HepG2 (cell line): Measurements from ENCODE around the gene KCNQ2. TPM values are rescaled to one million over a fixed set of nuclear protein-coding genes. Genes with fewer than 3 reads are reported as not detected.

Experiments
- CREM ChIP-seq, 2 experiments: sonication (generic) in 1 of 2; formaldehyde crosslinking in 1 of 2; IDR thresholded peaks; 2 replicates each; pipeline versions ENCODE4 v1.4.0 to v1.6.1; 2016 to 2020; ENCODE audit warnings: antibody characterized with exemption in 1 of 2, mild to moderate bottlenecking in 1 of 2, missing genetic modification reagents in 1 of 2
- CTCF ChIP-seq: sonication (generic); formaldehyde crosslinking; IDR thresholded peaks from 2 replicates; pipeline ENCODE4 v1.5.0; 2020; ENCODE audit warnings: mild to moderate bottlenecking, missing genetic modification reagents, moderate library complexity
- GPBP1L1 ChIP-seq: sonication (generic); formaldehyde crosslinking; IDR thresholded peaks from 2 replicates; pipeline ENCODE4 v1.5.0; 2020; ENCODE audit warnings: mild to moderate bottlenecking, missing genetic modification reagents
- HMGXB3 ChIP-seq: sonication (generic); formaldehyde crosslinking; IDR thresholded peaks from 2 replicates; pipeline ENCODE4 v1.4.0; 2020; ENCODE audit warnings: missing genetic modification reagents, borderline replicate concordance
- HNF4G ChIP-seq, 2 experiments: sonication (generic) in 1 of 2; formaldehyde crosslinking in 1 of 2; IDR thresholded peaks; 2 replicates each; pipeline versions ENCODE4 v1.4.0 to v1.6.1; 2011 to 2020; ENCODE audit warnings: borderline replicate concordance in 2 of 2, low read depth in 2 of 2, mild to moderate bottlenecking in 2 of 2, low read length in 1 of 2, missing genetic modification reagents in 1 of 2, moderate library complexity in 1 of 2
- TBL1XR1 ChIP-seq: fragments of 150-350 bp; IDR thresholded peaks from 2 replicates; pipeline ENCODE4 v1.6.1; 2014; ENCODE audit warnings: borderline replicate concordance, low read length; ENCODE audit not compliant: partially characterized antibody
- TSC22D2 ChIP-seq: sonication (generic); formaldehyde crosslinking; IDR thresholded peaks from 2 replicates; pipeline ENCODE4 v1.5.1; 2020; ENCODE audit warnings: missing genetic modification reagents, mild to moderate bottlenecking, borderline replicate concordance
- XRCC5 ChIP-seq: fragments of 200-400 bp; formaldehyde crosslinking; optimal IDR thresholded peaks from 2 replicates; pipeline ENCODE3; 2017; ENCODE audit warnings: mild to moderate bottlenecking, low read length
- ZBTB7A ChIP-seq: sonication (generic); formaldehyde crosslinking; IDR thresholded peaks from 2 replicates; pipeline ENCODE4 v1.8.0; 2022; ENCODE audit warnings: mild to moderate bottlenecking, missing genetic modification reagents
- ZGPAT ChIP-seq: IDR thresholded peaks from 2 replicates; pipeline ENCODE4 v1.6.1; 2016; ENCODE audit warnings: mild to moderate bottlenecking
- ZNF280D ChIP-seq: sonication (generic); formaldehyde crosslinking; IDR thresholded peaks from 2 replicates; pipeline ENCODE4 v1.5.1; 2020; ENCODE audit warnings: mild to moderate bottlenecking, missing genetic modification reagents
- ZNF75D ChIP-seq: sonication (generic); formaldehyde crosslinking; IDR thresholded peaks from 2 replicates; pipeline ENCODE4 v1.8.1; 2023; ENCODE audit warnings: missing genetic modification reagents, mild to moderate bottlenecking, borderline replicate concordance
- ZNF777 ChIP-seq: sonication (generic); formaldehyde crosslinking; IDR thresholded peaks from 2 replicates; pipeline ENCODE4 v1.4.0; 2020; ENCODE audit warnings: missing genetic modification reagents
- ZNF781 ChIP-seq: sonication (generic); formaldehyde crosslinking; IDR thresholded peaks from 2 replicates; pipeline ENCODE4 v1.5.1; 2020; ENCODE audit warnings: borderline replicate concordance, mild to moderate bottlenecking, missing genetic modification reagents; ENCODE audit errors: not compliant biosample characterization
- polyA plus RNA-seq, 8 experiments: library from polyadenylated mRNA; depleted of rRNA in 3 of 8; stranded (reverse) in 7 of 8; unstranded in 1 of 8; fragments of >200 nt; fragmentation: Illumina TruSeq in 4 of 8; extraction: Trizol in 4 of 8; gene quantifications; 2 replicates each; pipeline versions ENCODE4 v1.2.1 to v1.2.3, GENCODE V29; 2011 to 2016; ENCODE audit warnings: low read depth in 4 of 8, missing spikeins in 1 of 8, mixed read lengths in 1 of 8; ENCODE audit not compliant: insufficient read depth in 1 of 8
- total RNA-seq, 5 experiments: library from RNA; depleted of rRNA; stranded (reverse); fragments of >200 nt; fragmentation: Illumina TruSeq; extraction: Trizol; gene quantifications; 2 replicates each; pipeline ENCODE4 v1.2.3, GENCODE V29; 2016; ENCODE audit warnings: low read depth in 1 of 5

The KCNQ2 gene
- total and polyA plus RNA-seq, 2 of the 13 experiments (the other 11 are each of a cell fraction or from before 2014, with no cell fraction given), result not detected

- TF ChIP-seq XRCC5 (peak; percentile 61), ZGPAT (0 out of 2 replicates have a peak, but pooled peaks have one; percentile 26), HMGXB3 (CRISPR knock-in tag) (no peak), HNF4G (IDR thresholded peaks at IDR 0.05; ENCODE audit: borderline replicate concordance, low read depth, low read length) (no peak), HNF4G (CRISPR knock-in tag; IDR thresholded peaks at IDR 0.05; ENCODE audit: borderline replicate concordance, low read depth) (no peak), TSC22D2 (CRISPR knock-in tag) (0 out of 2 replicates have a peak, but pooled peaks have one; percentile 68), GPBP1L1 (CRISPR knock-in tag) (no peak), TBL1XR1 (peak; percentile 68), ZBTB7A (CRISPR knock-in tag) (no peak), ZNF75D (CRISPR knock-in tag) (no peak), CTCF (CRISPR knock-in tag) (peak; percentile 96), ZNF781 (no peak), CREM (IDR thresholded peaks at IDR 0.05) (no peak), CREM (CRISPR knock-in tag; IDR thresholded peaks at IDR 0.05) (no peak), ZNF280D (CRISPR knock-in tag) (0 out of 2 replicates have a peak, but pooled peaks have one; percentile 17), ZNF777 (CRISPR knock-in tag) (0 out of 2 replicates have a peak, but pooled peaks have one; percentile 43)
These were observed 37.7 kb downstream of the KCNQ2 start (continued) for GRCh38 chr20:63434599-63435378.
